Stimulated activated CD8-positive, alpha-beta memory T cell treated with anti-CD3 and anti-CD28 coated beads, Interleukin-15, amount 100 ng/mL, for 4 hours (primary cell): Measurements from ENCODE around the gene CCDC149.

Experiments
- DNase-seq, 2 donors: peaks; one replicate each; pipeline ENCODE4 v3.0.0-alpha.2; 2020; ENCODE audit warnings: low read depth in 2 of 2

Gene CCDC149

DNA sequence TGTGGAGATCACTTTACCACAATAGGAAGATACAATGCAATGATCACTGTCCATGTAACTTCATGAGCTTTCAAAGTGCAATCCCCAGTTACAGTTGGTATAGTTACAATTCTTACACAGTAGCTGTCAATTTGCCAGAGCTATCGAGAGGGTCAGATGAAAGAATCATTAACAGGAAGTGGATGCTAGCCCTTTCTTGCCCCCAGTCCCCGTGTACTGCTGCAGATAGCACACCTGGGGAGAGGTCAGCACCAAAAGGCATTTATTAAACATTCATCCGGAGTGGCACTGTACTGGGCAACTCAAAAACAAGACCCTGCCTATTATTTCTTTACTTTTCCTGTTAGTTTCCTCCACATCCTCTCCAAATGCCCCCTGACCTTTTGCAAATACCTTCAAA is 69.7 kb downstream of the CCDC149 start:
- DNase-seq: no peak

DNA sequence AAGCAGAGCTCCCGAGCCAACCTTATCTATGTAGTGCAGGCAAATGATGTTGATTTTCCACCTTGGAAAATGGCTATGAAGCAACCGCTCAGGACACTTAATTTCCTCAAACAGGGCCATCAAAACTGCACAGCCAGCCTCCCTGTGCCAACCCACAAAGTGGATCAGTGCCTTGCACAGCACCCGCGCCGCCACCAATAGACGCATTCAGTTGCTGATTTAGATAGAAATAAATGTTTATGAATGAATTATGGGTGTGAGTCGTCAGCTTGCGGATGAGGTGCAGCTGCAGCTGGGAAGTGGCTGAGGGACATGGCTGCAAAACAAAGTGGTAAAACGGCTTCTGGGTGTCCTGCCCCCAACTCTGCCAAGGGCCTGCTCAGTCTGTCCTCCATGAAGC is 70.5 kb downstream of the CCDC149 start:
- DNase-seq: no peak

DNA sequence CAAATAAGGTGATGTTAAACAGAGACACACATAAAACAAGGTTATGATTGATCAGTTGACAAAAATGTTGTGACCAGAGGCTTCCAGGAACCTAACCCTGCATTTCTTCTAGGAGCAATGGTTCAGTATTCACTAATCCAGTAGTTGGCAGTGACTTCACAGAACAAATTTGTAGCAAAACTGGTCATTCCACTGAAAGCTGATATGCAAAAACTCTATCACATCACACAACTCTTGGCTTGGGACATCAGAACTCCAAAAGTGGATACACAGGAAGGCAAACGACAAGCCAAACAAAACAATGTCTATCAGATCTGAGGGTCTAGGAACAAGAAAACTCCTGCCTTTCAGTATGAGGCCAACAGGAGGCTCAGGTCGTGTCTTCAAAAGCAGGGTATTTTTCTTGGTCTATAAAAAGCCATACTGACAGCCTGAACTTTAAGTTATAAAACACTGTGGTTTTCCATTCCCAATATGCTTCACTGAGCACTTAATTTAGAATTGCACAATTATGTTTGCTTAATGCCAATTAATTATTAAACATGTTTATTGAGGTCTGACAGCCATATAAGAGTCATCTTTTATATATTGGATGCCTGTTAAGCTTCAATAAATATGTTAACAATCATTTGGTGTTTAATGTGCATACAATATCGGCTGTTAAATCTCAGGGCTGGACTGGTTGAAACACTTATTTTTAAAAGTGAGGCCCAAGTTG is 71.9 kb downstream of the CCDC149 start:
- DNase-seq: no peak

DNA sequence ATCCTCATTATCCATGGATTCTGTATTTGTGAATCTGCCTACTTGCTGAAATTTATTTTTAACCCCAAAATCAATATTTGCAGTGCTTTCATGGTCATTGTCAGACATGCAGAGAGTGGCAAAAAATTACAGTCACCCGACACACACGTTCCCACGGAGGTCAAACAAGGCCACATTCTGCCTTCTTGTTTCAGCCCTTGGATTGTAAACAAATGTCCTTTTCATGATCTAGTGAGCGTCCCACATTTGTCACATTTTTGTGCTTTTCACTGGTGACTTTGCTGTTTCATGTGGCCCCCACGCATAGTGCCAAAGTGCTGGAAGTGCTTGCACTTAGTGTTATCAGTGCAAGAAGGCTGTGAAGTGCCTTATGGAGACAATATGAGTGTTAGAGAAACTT is 72.5 kb downstream of the CCDC149 start:
- no peak for DNase-seq

DNA sequence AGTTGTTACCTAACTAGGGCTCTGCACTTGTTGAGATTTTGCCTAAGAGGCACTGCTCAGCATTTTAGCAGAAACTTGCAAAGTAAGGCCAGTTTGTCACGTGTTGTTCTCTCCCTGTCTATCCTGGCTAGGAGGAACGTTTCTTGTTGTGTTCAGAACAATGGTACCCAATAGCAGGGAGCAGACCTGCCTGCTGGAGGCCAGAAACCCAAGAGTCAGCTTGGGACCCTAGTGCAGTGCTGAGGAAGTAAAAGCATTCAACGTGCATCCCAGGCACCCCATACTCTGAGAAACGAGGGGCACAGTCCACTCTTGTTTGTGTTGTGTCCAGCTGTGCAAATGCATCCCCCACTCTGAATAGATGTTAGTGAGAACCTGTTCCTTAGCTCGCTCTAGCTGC is 75.1 kb downstream of the CCDC149 start:
- no peak for DNase-seq

DNA sequence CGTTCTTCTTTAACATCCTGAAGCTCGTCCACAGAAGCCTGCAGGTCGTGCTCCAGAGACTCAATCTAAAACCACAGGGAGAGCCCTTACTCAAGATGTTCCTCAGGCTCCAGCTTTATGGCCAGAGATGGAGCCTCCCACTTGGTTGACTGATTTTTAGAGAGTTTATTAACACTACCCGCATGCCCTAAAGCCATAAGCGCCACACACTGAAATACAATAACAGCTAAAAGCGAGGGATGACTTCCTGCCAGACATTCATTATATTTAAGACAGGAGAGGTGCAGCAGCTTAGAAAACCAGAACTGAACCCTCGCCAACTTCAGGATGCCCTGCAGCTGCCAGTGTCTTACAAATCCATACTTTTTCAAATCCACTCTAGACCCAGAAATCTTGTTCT is 75.5 kb downstream of the CCDC149 start:
- no peak for DNase-seq

DNA sequence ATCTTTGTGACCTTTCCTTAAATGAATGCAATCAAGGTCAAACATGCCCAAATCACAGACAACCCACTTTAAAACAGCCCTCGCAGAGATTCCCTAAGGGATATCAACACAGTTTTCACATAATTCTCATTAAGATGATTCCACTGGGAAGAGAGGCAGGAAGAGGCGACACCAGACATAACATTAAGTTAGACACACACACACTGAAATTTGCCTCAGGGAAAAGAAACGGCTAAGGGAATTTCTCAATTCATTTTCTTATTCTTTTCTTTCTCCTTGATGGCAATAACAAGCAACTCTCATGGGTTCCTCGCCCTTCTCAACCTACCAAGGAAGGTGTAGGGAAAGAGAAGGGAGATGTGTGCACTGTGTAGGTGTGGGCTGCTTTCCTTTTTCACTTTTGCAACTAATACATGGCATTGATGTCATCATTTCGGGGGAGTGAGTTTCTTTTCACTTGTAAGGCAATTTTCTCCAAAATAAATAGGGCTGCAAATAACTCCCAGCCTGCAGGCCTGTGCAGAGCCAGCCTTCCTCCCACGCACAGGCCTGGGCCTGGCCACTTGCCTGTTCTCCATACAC is 76.1 kb downstream of the CCDC149 start:
- no peak for DNase-seq

DNA sequence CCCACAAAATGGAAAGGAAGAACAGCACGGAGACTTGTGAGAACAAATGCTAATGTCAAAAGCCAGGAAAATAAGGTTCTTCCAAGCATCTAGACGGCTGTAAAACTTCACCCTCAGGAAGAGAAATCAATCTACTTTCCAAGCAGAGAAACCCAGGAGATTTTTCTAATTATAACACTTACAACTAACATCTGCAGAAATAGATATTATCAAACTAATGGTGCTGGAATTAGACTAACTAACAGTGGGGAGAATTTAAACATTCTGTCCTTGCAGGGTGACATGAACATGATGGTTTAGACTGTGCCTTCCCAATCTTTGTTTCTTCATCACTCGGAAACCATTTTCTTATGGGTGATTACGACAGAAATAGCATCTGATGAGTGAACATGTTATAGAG is 77.1 kb downstream of the CCDC149 start:
- DNase-seq: no peak

DNA sequence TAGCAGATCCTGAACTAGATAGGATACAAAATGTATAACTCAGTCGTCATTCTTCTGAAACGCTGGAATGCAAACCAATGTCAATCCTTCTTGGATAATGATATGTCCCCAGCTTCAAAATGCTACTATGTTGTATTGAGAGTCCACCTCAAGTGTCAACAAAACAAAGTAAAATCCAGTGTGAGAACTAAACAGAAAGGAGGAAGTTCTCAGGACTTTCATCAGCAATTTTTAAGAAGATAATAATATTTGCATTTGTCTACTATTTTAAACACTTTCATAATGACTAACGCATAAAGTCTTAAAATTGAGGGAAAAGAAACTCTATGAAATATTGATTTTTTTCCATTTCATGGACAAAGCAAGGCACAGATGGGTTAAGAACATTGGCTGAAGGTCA is 81.2 kb downstream of the CCDC149 start:
- no peak for DNase-seq

DNA sequence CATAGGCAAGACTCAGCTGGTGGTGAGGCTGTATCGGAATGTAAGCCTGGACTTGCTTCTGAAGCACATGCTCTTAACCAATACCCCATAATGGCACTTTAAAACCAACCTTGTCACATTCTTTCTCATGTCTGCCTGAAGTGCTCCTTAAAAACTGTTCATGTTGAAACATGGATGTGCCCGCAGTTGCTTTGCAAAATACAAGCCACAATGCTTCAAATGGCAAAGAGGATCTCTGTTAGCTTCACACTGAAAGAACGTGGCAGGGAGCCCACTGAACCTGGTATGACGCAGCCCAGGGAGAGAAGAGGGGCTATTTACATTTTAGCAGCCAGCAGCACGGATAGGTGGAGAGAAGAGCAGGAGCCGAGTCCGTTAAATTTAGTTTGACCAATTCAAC is 88.1 kb downstream of the CCDC149 start:
- DNase-seq: no peak

DNA sequence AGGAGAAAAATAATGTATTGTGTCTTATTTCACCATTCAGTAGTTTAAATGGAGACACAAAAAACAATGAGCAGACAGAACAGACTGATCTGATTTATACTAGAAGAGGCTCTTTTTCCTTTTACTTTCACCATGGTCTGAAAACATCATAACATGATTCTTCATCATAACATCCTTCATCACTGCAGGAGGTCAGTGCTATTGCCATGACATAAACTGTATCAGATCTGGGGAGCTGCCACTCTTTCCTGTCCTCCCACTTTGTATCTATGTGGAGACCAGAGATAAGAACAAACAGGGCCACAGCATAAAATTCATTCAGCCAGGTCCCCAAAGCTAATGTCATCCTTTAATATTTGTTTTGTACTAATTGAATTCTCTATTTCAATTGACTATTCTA is 92.3 kb downstream of the CCDC149 start:
- DNase-seq: no peak

DNA sequence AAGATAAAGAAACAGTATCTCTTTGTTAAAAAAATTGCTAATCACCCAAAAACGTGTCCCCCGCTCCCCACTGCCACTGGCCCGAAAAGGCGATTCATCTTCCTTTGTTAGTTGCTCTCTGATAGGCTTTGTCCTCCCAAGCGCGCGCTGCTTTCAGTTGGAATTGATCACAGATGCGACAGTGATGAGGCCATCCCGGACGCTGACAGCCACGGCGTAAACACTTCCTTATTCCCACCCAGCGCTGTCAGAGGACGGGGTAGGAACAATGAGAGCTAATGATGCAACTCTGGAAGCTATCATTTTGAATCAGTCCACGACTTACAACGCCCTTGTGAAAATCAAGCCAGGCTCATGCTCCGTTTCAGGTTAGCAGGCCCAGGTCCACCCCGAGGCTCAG is 96.0 kb downstream of the CCDC149 start:
- DNase-seq: no peak

DNA sequence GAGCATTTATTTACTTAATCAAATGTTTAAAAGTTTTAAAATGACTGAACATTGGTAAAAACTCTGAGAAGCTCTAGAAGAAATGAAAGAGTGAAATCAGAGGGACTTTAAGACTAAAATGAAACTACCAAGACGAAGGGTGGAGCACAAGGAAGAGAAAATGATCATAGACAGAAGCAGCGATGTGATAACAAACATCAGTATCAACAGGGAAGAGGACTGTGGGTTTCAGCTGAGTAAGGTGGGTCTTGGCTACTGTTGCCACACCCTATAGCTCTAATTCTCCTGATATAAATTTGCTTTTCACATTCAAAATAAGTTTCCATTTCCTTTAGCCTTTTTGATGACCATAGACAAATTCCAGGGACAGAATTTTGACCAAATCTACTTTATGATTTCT is 99.1 kb downstream of the CCDC149 start:
- DNase-seq: no peak

DNA sequence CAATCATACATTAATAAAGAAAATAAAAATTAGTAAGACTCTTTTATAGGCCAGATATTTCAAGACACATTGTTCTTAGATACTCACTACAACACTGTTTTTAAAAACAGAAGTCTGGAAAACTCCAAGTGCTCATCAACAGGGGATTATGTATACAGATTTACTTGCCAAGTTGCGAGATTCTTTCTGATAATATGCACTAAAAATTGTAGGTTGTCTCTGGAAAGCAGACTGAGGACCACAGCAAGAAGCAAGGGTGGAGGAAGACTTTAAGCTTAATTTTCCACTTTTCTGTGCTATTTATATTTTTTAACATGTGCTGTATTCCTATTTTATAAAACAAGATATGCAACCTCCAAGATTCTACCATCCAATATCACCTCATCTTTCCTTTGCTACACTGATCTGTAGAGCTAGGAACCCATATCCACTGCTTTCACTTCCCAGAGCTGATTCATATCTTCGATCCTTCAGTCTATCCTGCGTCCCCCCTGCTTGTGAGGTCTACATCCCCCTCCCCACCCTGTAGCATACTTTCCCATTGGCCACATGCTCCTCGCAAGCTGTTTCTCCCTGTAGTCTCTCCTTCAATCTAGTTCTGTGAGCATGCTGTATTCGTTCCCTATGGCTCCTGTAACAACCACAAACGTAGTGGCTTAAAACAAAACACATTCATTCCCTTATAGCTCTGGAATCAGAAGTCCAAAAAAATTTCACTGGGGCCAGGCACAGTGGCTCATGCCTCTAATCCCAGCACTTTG is 101.8 kb downstream of the CCDC149 start:
- DNase-seq: no peak

DNA sequence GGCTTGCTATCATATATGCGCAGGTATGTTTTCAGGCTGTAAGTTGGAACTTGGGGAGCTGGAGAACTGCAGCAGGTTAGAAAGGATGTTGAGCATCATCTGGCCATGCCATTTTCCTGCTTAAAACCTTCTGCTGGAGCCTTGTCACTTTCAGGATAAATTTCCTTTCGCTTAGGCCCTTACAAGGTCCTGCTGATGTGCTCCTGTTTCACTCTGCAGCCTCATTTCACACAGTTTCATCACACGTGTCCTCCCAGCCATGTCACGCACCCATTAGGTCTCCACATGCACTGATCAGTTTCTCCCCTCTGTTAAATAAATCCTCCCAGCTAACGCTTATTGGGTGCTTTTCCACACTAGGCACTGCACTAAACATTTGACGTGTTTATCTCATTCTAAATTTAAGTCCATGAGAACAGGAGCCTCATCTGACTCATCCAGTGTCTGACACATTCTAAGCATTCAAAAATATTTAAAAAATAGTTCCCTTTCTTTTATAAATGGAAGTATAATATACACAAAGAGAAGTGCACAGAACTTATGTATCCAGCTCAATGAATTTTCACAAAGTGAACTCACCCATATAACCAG is 102.9 kb downstream of the CCDC149 start:
- DNase-seq: no peak

DNA sequence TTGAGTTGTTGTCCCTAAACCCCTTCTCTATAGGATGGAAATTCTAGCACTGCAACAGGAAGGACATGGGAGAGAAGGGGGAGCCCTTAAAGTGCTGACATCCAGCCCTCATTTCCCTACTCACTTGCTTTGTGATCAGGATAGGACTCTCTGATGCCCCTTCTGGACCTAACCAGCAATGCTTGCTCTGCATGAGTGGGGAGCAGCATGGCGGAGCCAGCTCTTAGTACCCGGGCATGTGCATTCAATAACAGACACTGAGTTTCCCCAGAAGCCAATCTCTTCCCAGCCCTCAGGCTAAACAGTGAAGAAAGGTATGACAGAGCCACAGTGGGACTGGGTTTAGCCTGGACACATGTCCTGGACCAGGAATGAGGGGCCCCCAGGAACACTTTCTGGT is 103.5 kb downstream of the CCDC149 start:
- DNase-seq: no peak

DNA sequence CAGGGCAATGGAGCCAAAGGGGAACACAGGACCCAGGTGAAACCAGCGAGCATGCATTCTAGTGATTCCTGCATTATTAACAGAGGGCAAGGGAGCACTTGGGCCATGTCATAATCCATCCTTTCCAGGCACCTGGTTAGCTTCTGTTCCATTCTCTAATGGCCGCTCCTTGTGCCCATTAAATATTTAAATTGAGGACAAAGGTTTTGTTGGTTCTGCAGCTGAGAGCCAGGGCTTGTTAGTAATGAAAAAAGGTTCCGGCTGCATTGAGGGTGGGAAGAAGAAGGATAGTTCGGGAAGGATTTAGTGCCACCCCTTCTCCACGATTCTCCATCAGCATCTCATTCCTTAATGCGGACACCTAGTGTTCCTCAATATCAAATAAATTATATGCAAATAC is 103.9 kb downstream of the CCDC149 start:
- no peak for DNase-seq

DNA sequence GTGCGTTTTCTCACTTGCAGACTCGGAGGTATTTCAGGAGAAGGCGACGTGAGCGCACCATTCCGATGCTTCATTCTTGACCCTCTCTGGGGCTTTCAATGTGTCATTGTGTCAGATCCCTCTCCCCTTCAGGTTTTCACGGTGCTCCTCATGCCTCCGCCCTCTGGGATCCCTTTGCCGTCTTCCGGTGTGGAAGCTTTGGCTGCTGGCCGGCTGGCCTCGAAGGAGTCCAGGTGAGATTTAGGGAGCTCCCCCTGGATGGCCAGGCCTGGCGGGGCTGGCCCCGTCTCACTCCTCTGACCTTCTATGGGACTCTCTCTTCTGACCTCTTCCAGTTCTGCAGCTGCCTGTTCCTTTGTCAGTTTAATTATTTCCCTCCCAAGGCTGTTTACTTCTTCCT is 104.6 kb downstream of the CCDC149 start:
- no peak for DNase-seq

DNA sequence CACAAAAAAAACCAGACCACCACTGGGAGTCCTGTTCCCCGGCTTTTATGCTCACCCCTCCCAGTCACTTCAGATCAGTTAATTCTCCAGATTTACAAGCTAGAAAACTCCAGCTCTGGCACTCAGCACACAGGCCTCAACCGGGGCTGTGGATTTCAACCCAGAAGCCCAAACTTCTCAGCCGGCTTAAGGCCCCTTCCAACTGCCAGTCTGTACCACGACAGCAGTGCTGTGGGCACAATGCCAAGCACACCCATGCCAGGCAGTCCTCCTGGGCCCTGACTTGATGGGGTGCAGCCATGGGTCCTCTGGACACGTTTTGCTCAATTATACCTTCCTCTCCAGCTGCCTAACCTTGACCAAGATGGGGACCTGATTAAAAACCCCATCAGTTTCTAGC is 105.2 kb downstream of the CCDC149 start:
- DNase-seq: no peak

DNA sequence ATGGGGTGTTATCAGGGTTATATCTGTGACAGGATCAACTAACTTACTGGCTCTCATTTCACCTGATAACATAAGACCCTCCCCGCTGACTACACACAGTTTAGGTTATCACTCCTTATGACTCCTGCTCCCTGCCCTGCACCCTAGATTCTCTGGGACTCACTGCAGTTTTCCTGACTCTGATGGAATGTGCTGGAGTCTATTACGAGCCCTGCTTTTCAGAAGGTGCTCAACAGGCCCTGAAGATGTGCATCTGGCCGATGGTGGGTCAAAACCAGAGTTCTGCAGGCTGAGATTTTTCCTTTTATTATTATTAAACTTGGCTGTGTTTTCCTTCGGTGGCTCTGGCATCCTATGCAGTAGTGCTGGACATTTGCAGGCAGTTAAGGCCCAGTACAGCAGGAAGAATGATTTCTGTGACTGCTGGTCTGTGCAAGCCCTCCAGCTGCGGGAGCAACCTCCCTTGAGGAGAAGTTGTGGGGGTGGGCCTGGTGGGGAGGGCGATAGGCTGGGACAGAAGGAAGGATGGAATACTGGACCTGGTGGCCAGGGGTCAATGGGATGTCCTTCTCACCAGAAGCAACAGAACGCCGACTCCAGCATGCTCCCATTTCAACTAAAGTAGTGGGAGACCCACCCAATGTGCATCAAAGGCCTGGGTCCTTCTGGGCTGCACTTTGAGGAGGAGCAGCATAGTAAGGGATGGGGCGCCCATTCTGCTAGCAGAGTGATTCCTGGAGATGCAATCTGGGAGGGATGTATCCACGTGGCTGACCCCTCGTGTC is 106.4 kb downstream of the CCDC149 start:
- DNase-seq: no peak

DNA sequence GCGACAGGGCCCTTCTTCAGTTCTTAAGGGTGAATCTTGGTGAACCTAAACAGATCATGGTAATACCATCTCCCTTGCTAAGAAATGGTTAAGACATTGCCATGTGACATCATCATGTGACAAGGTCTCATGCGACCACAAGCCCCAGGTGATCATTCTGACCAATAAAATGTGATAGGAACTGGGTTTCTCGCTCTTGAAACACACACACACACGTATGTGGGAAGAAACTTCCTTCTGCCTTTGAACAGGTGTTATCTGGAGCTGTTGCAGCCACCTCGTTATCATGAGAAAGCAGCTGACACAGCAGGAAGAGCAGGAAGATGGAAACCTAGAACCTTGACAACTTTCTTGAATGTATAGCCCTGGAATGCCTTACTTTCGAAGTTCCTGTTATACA is 107.3 kb downstream of the CCDC149 start:
- DNase-seq: no peak

DNA sequence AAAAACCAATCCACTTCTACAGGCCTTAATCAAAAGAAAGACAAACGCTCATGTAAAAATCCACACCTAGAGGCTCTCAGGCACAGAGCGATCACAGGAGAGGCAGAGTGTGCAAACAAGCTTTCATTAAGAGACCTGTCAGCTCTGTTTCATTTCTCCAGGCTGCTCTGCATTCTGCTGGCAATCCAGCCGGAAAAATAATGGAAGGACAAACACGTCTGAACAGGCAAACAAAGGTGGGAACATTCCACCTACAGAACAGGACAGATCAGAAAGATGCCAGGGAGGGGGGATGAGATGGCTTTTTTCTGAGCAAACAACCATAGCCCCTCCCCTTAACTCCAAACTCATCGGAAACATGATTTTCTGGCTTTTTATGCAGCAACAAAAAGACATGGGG is 107.8 kb downstream of the CCDC149 start:
- no peak for DNase-seq
